Hepatocyte (in vitro differentiated cells): ENCODE data around the gene CHSY3. TPM values are rescaled to one million over a fixed set of nuclear protein-coding genes. Genes with fewer than 3 reads are reported as not detected.

Experiments used
- DNase-seq: peaks from one replicate; pipeline ENCODE4 v3.0.0-alpha.2; 2016; ENCODE audit warnings: low spot score
- H2AFZ ChIP-seq: fragments of 200-600 bp; sonication (generic); 2 replicates; pipeline ENCODE4 v1.6.0; 2016; ENCODE audit warnings: antibody characterized with exemption, mild to moderate bottlenecking
- H3K27ac ChIP-seq: fragments of 200-600 bp; sonication (generic); 2 replicates; pipeline ENCODE4 v1.5.1; 2016; ENCODE audit warnings: mild to moderate bottlenecking
- H3K27me3 ChIP-seq: fragments of 200-600 bp; sonication (generic); 2 replicates; pipeline ENCODE4 v1.6.1; 2016
- H3K36me3 ChIP-seq: fragments of 200-600 bp; sonication (generic); replicated peaks from 2 replicates; pipeline ENCODE4 v1.5.1; 2016; ENCODE audit warnings: low read depth; ENCODE audit not compliant: insufficient read depth
- H3K4me1 ChIP-seq: fragments of 200-600 bp; sonication (generic); 2 replicates; pipeline ENCODE4 v1.5.1; 2016; ENCODE audit warnings: mild to moderate bottlenecking, moderate library complexity; ENCODE audit not compliant: insufficient read depth
- H3K4me2 ChIP-seq: fragments of 200-600 bp; sonication (generic); 2 replicates; pipeline ENCODE4 v1.6.0; 2016
- H3K4me3 ChIP-seq: fragments of 200-600 bp; sonication (generic); 2 replicates; pipeline ENCODE4 v1.5.1; 2016; ENCODE audit warnings: mild to moderate bottlenecking
- H3K79me2 ChIP-seq: fragments of 200-600 bp; sonication (generic); 2 replicates; pipeline ENCODE4 v1.6.0; 2017; ENCODE audit warnings: mild to moderate bottlenecking
- H3K9me2 ChIP-seq: fragments of 200-600 bp; sonication (generic); replicated peaks from 2 replicates; pipeline ENCODE4 v1.6.0; 2017; ENCODE audit warnings: mild to moderate bottlenecking; ENCODE audit not compliant: insufficient read depth
- H3K9me3 ChIP-seq: fragments of 200-600 bp; sonication (generic); 2 replicates; pipeline ENCODE4 v1.5.1; 2016; ENCODE audit warnings: low read depth, mild to moderate bottlenecking
- H4K20me1 ChIP-seq: fragments of 200-600 bp; sonication (generic); 2 replicates; pipeline ENCODE4 v1.6.0; 2016; ENCODE audit warnings: mild to moderate bottlenecking; ENCODE audit not compliant: insufficient read depth, poor library complexity, severe bottlenecking
- EZH2 ChIP-seq: fragments of 200-600 bp; sonication (generic); IDR thresholded peaks from 2 replicates; pipeline ENCODE4 v1.6.1; 2016; ENCODE audit warnings: antibody characterized with exemption, mild to moderate bottlenecking, borderline replicate concordance
- EZH2phosphoT487 ChIP-seq: fragments of 200-600 bp; sonication (generic); IDR thresholded peaks from one replicate; pipeline ENCODE4 v1.6.1; 2018; ENCODE audit warnings: antibody characterized with exemption, mild to moderate bottlenecking, low read depth, moderate library complexity; ENCODE audit not compliant: unreplicated experiment, severe bottlenecking
- WGBS: methylation state at CpG from one replicate; pipeline ENCODE4 v1.1.6; 2016; ENCODE audit warnings: low lambda C conversion rate; ENCODE audit errors: missing lambda C conversion rate; 5-methylcytosine and 5-hydroxymethylcytosine counted together
- polyA plus RNA-seq: library from polyadenylated mRNA; unstranded; fragments of >200 nt; fragmentation: Nextera tagmentation; extraction: Ambion mirVana; gene quantifications from 2 replicates; pipeline ENCODE4 v1.2.1, GENCODE V29; 2016
- total RNA-seq: library from RNA; depleted of rRNA; stranded (reverse); fragments of >200 nt; gene quantifications from 2 replicates; pipeline ENCODE4 v1.2.3, GENCODE V29; 2014
- TF ChIP-seq, protein P1 (sequence below): fragments of 200-600 bp; sonication (generic); IDR thresholded peaks from 2 replicates; pipeline ENCODE4 v1.5.1; 2016; ENCODE audit warnings: antibody characterized with exemption, mild to moderate bottlenecking; ENCODE audit not compliant: poor library complexity

The CHSY3 gene
- total and polyA plus RNA-seq, 2 experiments from 2014 or later: 16.0 to 22.4 TPM

DNA sequence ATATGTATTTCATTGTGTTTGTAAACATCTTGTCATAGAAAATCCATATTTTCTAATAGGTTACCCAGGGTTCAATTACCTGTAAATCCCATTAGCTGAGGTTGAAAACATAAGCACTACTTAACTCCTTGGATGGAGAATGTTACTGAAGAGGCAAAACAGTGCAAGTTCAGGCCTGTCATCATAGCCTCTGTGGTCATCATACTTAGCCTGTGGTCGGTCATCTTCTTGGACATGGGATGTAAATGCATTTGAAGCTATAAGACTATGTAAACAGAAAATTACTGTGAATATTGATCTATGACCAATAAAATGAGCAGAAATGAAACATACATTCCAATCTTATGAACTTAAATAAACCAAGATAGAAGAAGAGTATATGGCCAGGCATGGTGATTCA lies 164.7 kb downstream of the CHSY3 start:
- Histone ChIP-seq H3K4me1 (no peaks in the 10 kb centered on the region), H3K9me3 (no peaks in the 10 kb centered on the region), H3K4me2 (no peak overlapping the region), H4K20me1 (no peaks in the 10 kb centered on the region), H3K36me3 (no peaks in the 10 kb centered on the region), H2AFZ (no peak overlapping the region), H3K9me2 (no peaks in the 10 kb centered on the region), H3K27ac (no peak overlapping the region), H3K27me3 (no peaks in the 10 kb centered on the region), H3K4me3 (no peak overlapping the region), H3K79me2 (peaks cover 3% of the 10 kb centered on the region)
- WGBS: 97% methylated on average over 1 of the region's 1 CpG
- TF ChIP-seq EZH2phosphoT487 (no peak), EZH2 (no peak)
- TF ChIP-seq, protein P1, sequence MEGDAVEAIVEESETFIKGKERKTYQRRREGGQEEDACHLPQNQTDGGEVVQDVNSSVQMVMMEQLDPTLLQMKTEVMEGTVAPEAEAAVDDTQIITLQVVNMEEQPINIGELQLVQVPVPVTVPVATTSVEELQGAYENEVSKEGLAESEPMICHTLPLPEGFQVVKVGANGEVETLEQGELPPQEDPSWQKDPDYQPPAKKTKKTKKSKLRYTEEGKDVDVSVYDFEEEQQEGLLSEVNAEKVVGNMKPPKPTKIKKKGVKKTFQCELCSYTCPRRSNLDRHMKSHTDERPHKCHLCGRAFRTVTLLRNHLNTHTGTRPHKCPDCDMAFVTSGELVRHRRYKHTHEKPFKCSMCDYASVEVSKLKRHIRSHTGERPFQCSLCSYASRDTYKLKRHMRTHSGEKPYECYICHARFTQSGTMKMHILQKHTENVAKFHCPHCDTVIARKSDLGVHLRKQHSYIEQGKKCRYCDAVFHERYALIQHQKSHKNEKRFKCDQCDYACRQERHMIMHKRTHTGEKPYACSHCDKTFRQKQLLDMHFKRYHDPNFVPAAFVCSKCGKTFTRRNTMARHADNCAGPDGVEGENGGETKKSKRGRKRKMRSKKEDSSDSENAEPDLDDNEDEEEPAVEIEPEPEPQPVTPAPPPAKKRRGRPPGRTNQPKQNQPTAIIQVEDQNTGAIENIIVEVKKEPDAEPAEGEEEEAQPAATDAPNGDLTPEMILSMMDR: no peak
- no peak for DNase-seq

- Histone ChIP-seq H3K4me1 (no peaks in the 10 kb centered on the region), H4K20me1 (no peaks in the 10 kb centered on the region), H3K79me2 (peaks cover 3% of the 10 kb centered on the region), H3K4me2 (no peak overlapping the region), H3K27me3 (no peaks in the 10 kb centered on the region), H2AFZ (no peak overlapping the region), H3K9me3 (no peaks in the 10 kb centered on the region), H3K27ac (no peak overlapping the region), H3K36me3 (no peaks in the 10 kb centered on the region), H3K4me3 (no peak overlapping the region), H3K9me2 (no peaks in the 10 kb centered on the region)
- no peak for DNase-seq
- TF ChIP-seq, protein P1: no peak
- TF ChIP-seq EZH2 (no peak), EZH2phosphoT487 (no peak)
- 57% methylated on average over 3 of the region's 3 CpGs for WGBS
Measured at GRCh38 chr5:130074820-130075219, 170.6 kb downstream of the CHSY3 start.

DNA sequence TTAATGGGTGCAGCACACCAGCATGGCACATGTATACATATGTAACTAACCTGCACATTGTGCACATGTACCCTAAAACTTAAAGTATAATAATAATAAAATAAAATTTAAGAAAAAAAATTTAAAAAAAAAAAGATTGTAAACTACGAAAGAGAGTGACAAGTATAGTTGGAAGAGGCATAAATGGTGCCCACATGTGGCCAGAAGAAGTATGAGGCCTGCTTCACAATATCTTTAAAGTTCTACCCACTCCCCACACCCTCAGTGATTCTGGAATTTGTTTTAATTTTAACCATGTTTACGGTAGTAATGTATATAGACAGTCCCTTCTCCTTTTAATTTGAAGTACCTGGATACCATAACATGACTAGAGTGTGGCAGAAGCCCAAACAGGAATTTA lies 172.7 kb downstream of the CHSY3 start:
- Histone ChIP-seq H3K9me3 (no peaks in the 10 kb centered on the region), H3K4me3 (no peak overlapping the region), H3K27ac (no peak overlapping the region), H3K27me3 (no peaks in the 10 kb centered on the region), H3K79me2 (peaks cover 3% of the 10 kb centered on the region), H3K4me2 (no peak overlapping the region), H3K4me1 (no peaks in the 10 kb centered on the region), H3K36me3 (no peaks in the 10 kb centered on the region), H2AFZ (no peak overlapping the region), H4K20me1 (no peaks in the 10 kb centered on the region), H3K9me2 (no peaks in the 10 kb centered on the region)
- no peak for TF ChIP-seq EZH2
- no peak for TF ChIP-seq EZH2phosphoT487
- TF ChIP-seq, protein P1: no peak
- 93% methylated on average over 2 of the region's 2 CpGs for WGBS
- DNase-seq: no peak

- no peak overlapping the region for H3K4me3 ChIP-seq
- no peaks in the 10 kb centered on the region for H3K4me1 ChIP-seq
- DNase-seq: no peak
- TF ChIP-seq, protein P1: no peak
- TF ChIP-seq EZH2phosphoT487 (no peak), EZH2 (no peak)
- H3K4me2 ChIP-seq: no peak overlapping the region
- H3K27me3 ChIP-seq: no peaks in the 10 kb centered on the region
- H2AFZ ChIP-seq: no peak overlapping the region
- no peak overlapping the region for H3K27ac ChIP-seq
- WGBS: 87% methylated on average over 3 of the region's 3 CpGs
- H4K20me1 ChIP-seq: no peaks in the 10 kb centered on the region
- peaks cover 4% of the 10 kb centered on the region for H3K79me2 ChIP-seq
- no peaks in the 10 kb centered on the region for H3K36me3 ChIP-seq
- no peaks in the 10 kb centered on the region for H3K9me2 ChIP-seq
- H3K9me3 ChIP-seq: no peaks in the 10 kb centered on the region
Measured at GRCh38 chr5:130078661-130079060, 174.4 kb downstream of the CHSY3 start.
